ENCODE results near the gene PCNT.

Gene PCNT

GRCh38 chr21:46334351-46335140 is 10.6 kb downstream of the PCNT start:
- H2AFZ ChIP-seq (ENCODE audit: low read depth, low read length), result no peak overlapping the region
- no peak overlapping the region for H3K9ac ChIP-seq (ENCODE audit: low read length)
- no peak overlapping the region for H3K4me2 ChIP-seq (ENCODE audit: low read length)
- no peaks in the 10 kb centered on the region for H4K20me1 ChIP-seq (ENCODE audit: insufficient read depth, low read length)
- H3K4me3 ChIP-seq (ENCODE audit: low read length), result no peak overlapping the region
- H3K36me3 ChIP-seq (replicated peaks; ENCODE audit: low read depth, low read length), result peaks cover 14% of the 10 kb centered on the region
- H3K9me3 ChIP-seq (ENCODE audit: insufficient read depth, low read length), result no peaks in the 10 kb centered on the region
- no peaks in the 10 kb centered on the region for H3K27me3 ChIP-seq (ENCODE audit: low read depth, low read length)
- no peaks in the 10 kb centered on the region for H3K4me1 ChIP-seq (ENCODE audit: low read length)
- TF ChIP-seq, protein P1, sequence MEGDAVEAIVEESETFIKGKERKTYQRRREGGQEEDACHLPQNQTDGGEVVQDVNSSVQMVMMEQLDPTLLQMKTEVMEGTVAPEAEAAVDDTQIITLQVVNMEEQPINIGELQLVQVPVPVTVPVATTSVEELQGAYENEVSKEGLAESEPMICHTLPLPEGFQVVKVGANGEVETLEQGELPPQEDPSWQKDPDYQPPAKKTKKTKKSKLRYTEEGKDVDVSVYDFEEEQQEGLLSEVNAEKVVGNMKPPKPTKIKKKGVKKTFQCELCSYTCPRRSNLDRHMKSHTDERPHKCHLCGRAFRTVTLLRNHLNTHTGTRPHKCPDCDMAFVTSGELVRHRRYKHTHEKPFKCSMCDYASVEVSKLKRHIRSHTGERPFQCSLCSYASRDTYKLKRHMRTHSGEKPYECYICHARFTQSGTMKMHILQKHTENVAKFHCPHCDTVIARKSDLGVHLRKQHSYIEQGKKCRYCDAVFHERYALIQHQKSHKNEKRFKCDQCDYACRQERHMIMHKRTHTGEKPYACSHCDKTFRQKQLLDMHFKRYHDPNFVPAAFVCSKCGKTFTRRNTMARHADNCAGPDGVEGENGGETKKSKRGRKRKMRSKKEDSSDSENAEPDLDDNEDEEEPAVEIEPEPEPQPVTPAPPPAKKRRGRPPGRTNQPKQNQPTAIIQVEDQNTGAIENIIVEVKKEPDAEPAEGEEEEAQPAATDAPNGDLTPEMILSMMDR (IDR thresholded peaks at IDR 0.05; ENCODE audit: low read depth, low read length), result no peak
- no peak for TF ChIP-seq EZH2phosphoT487 (IDR thresholded peaks at IDR 0.05; ENCODE audit: low read depth)
- H3K79me2 ChIP-seq (ENCODE audit: low read length), result no peaks in the 10 kb centered on the region
- H3K27ac ChIP-seq (ENCODE audit: low read length), result no peak overlapping the region

GRCh38 chr21:46336603-46337002 is 12.6 kb downstream of the PCNT start:
- peaks cover 14% of the 10 kb centered on the region for H3K36me3 ChIP-seq (replicated peaks; ENCODE audit: low read depth, low read length)
- TF ChIP-seq EZH2phosphoT487 (IDR thresholded peaks at IDR 0.05; ENCODE audit: low read depth), result no peak
- TF ChIP-seq, protein P1 (IDR thresholded peaks at IDR 0.05; ENCODE audit: low read depth, low read length), result no peak

GRCh38 chr21:46340998-46341397 is 17.0 kb downstream of the PCNT start:
- H3K9me3 ChIP-seq (ENCODE audit: insufficient read depth, low read length), result no peaks in the 10 kb centered on the region
- H3K4me1 ChIP-seq (ENCODE audit: low read length), result no peaks in the 10 kb centered on the region
- no peak overlapping the region for H3K27ac ChIP-seq (ENCODE audit: low read length)
- H3K27me3 ChIP-seq (ENCODE audit: low read depth, low read length), result no peaks in the 10 kb centered on the region
- peaks cover 10% of the 10 kb centered on the region; the same call in 1 of the 2 replicates for H3K79me2 ChIP-seq (ENCODE audit: low read length)
- no peak overlapping the region for H3K4me2 ChIP-seq (ENCODE audit: low read length)
- peaks cover 13% of the 10 kb centered on the region for H3K36me3 ChIP-seq (replicated peaks; ENCODE audit: low read depth, low read length)
- H2AFZ ChIP-seq (ENCODE audit: low read depth, low read length), result no peak overlapping the region
- TF ChIP-seq, protein P1 (IDR thresholded peaks at IDR 0.05; ENCODE audit: low read depth, low read length), result no peak
- TF ChIP-seq EZH2phosphoT487 (IDR thresholded peaks at IDR 0.05; ENCODE audit: low read depth), result no peak
- no peak overlapping the region for H3K4me3 ChIP-seq (ENCODE audit: low read length)
- H4K20me1 ChIP-seq (ENCODE audit: insufficient read depth, low read length), result no peaks in the 10 kb centered on the region
- H3K9ac ChIP-seq (ENCODE audit: low read length), result no peak overlapping the region

More at GRCh38 chr21:46336603-46337002, 12.6 kb downstream of the PCNT start:
- Histone ChIP-seq H3K4me1 (ENCODE audit: low read length) (no peaks in the 10 kb centered on the region), H2AFZ (ENCODE audit: low read depth, low read length) (no peak overlapping the region), H3K9me3 (ENCODE audit: insufficient read depth, low read length) (no peaks in the 10 kb centered on the region), H3K9ac (ENCODE audit: low read length) (no peak overlapping the region), H3K4me3 (ENCODE audit: low read length) (no peak overlapping the region), H4K20me1 (ENCODE audit: insufficient read depth, low read length) (no peaks in the 10 kb centered on the region), H3K79me2 (ENCODE audit: low read length) (peaks cover 2% of the 10 kb centered on the region; the same call in 1 of the 2 replicates), H3K27me3 (ENCODE audit: low read depth, low read length) (no peaks in the 10 kb centered on the region), H3K27ac (ENCODE audit: low read length) (no peak overlapping the region), H3K4me2 (ENCODE audit: low read length) (no peak overlapping the region)

GRCh38 chr21:46344219-46344915 is 20.4 kb downstream of the PCNT start:
- no peak overlapping the region for H2AFZ ChIP-seq (ENCODE audit: low read depth, low read length)
- no peaks in the 10 kb centered on the region for H4K20me1 ChIP-seq (ENCODE audit: insufficient read depth, low read length)
- H3K79me2 ChIP-seq (ENCODE audit: low read length), result peaks cover 10% of the 10 kb centered on the region; the same call in 1 of the 2 replicates
- no peak overlapping the region for H3K4me2 ChIP-seq (ENCODE audit: low read length)
- H3K4me3 ChIP-seq (ENCODE audit: low read length), result no peak overlapping the region
- H3K9ac ChIP-seq (ENCODE audit: low read length), result no peak overlapping the region
- peaks cover 4% of the 10 kb centered on the region for H3K36me3 ChIP-seq (replicated peaks; ENCODE audit: low read depth, low read length)
- no peaks in the 10 kb centered on the region for H3K9me3 ChIP-seq (ENCODE audit: insufficient read depth, low read length)
- H3K27me3 ChIP-seq (ENCODE audit: low read depth, low read length), result no peaks in the 10 kb centered on the region
- no peak for TF ChIP-seq EZH2phosphoT487 (IDR thresholded peaks at IDR 0.05; ENCODE audit: low read depth)
- TF ChIP-seq, protein P1 (IDR thresholded peaks at IDR 0.05; ENCODE audit: low read depth, low read length), result no peak
- H3K4me1 ChIP-seq (ENCODE audit: low read length), result no peaks in the 10 kb centered on the region
- H3K27ac ChIP-seq (ENCODE audit: low read length), result no peak overlapping the region

Measured in OCI-LY3 (cell line).